Endometrial microvascular endothelial cells (primary cell): ENCODE results near the gene C19orf25. TPM values are rescaled to one million over a fixed set of nuclear protein-coding genes. Genes with fewer than 3 reads are reported as not detected.
"Not testable (repeated sequence)": the region's sequence is repeated elsewhere in the genome, so short reads cannot be mapped to it uniquely, and the experiment has no call there.

Source experiments
- in situ Hi-C: cut with HindIII; loops from 2 replicates; pipeline ENCODE4 v1.10.0; 2017; ENCODE audit warnings: low sequenced_read_pairs, low pct_unique_long_range_greater_than_20kb; ENCODE audit errors: inconsistent ontology term
- total RNA-seq: library from RNA; depleted of rRNA; stranded (reverse); fragments of >200 nt; gene quantifications from one replicate; pipeline ENCODE4 v1.2.3, GENCODE V29; 2015; ENCODE audit errors: inconsistent ontology term

Gene C19orf25
- total RNA-seq: 28.2 TPM

- in situ Hi-C loops: no loop called here
These were observed at the start of gene C19orf25 for GRCh38 chr19:1478934-1479707. Gene C19orf25, minus strand, starts transcription at chr19:1479215. Its CDS starts 312 bp downstream, at chr19:1478903.

DNA sequence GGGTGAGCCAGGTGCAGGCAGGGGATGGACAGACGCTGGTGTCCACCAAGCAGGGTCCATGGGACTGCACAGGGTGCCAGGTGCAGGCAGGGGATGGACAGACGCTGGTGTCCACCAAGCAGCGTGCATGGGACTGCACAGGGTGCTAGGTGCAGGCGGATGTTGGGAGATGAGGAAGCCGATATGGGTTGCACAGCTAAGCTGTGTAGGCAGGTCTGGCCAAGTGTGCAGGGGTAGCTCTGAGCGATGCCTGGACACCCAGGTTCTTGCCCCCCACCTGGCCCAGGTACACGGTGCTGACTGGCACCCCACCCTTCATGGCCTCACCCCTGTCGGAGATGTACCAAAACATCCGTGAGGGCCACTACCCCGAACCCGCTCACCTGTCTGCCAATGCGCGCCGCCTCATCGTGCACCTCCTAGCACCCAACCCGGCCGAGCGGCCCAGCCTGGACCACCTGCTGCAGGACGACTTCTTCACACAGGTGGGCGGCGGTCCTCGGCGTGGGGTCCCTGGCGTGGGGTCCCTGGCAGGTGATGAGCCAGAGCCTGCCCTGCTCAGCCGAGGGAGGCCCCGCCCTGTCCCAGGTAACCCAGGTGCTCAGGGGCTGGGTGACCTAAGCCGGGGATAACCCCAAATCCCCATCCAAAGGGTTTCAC lies 48.8 kb upstream of the C19orf25 start:
- in situ Hi-C loops: no loop called here

DNA sequence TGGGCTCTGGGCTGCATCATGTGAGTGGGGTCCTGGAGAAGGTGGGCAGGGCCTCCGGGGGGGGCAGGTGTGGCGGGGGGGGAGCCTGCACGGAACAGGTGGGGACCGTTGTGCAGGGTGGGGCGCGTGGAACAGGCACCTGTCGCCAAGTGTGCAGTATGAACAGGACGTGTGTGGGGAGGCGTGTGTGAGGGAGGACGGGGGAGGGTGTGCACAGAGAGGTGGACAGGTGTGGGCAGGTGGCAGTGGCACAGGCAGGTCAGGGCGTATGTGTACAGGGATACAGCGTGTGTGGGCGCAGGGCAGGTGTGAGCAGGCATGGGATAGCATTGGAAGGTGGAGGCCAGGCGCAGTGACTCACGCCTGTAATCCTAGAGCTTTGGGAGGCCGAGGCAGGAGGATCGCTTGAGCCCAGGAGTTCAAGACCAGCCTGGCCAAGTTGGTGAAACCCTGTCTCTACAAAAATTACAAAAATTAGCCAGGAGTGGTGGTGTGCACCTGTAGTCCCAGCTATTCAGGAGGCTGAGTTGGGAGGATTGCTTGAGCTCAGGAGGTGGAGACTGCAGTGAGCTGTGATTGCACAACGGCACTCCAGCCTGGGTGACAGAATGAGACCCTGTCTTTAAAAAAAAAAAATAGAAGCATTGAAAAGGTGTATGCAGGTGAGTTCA lies 48.1 kb upstream of the C19orf25 start:
- in situ Hi-C loops: no loop called here

DNA sequence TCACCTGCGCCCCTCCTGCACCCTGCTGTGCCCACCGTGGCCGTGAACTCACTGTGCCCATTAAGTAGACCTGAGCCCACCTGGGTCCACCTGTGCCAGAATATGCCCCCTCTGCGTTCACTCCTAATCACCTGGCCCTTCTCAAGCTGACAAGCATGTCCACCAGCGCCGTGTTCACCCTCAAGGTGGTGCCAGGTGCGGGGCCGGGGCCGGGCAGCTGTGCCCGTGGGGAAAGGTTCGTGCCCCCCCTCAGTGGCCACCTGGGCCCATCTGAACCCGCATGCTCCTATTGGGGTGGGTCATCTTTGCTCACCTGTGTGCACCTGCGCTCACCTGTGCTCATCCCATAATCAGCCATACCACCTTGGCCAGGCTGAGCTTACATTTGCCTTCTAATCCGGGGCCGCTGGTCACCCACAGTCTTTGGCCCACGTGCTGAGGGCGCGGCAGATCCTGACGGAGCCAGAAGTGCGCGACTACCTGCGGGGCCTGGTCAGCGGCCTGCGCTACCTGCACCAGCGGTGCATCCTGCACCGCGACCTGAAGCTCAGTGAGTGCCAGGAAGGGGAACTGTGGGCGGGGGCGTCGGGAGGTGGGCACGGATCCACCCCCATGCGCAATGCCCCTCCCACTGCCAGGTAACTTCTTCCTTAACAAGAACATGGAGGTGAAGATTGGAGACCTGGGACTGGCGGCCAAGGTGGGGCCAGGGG lies 47.2 kb upstream of the C19orf25 start:
- in situ Hi-C loops: no loop called here

DNA sequence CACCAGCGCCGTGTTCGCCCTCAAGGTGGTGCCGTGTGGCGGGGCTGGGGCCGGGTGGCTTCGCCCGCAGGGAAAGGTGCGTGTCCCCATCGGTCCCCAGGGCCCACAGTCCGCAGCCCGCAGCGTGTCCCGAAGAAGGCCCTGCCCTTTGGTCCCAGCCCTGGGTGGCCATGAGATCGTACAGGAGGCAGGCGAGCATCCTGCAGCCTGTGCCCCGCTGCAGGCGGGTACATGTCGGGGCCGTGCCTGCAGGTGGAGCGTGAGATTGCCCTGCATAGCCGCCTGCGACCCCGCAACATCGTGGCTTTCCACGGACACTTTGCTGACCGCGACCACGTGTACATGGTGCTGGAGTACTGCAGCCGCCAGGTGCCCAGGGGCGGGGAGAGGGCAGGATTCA lies 46.3 kb upstream of the C19orf25 start:
- in situ Hi-C loops: no loop called here

DNA sequence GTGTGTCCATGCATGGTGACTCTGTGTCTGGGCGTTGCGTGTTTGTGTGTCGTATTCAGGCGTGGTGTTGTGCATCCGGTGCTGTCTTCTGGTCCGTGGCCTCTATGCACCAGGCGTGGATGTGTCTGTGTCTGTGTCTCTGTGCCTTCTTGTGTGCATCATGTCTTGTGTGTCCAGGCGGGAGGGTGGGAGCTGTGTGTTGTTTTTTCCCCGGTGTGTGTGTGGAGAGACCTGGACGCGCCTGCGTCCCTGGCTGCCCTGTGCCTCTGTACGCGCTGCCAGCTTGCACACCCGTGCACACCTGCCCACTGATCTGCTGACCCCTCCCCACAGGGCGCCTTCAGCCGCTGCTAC lies 45.9 kb upstream of the C19orf25 start:
- in situ Hi-C loops: no loop called here

DNA sequence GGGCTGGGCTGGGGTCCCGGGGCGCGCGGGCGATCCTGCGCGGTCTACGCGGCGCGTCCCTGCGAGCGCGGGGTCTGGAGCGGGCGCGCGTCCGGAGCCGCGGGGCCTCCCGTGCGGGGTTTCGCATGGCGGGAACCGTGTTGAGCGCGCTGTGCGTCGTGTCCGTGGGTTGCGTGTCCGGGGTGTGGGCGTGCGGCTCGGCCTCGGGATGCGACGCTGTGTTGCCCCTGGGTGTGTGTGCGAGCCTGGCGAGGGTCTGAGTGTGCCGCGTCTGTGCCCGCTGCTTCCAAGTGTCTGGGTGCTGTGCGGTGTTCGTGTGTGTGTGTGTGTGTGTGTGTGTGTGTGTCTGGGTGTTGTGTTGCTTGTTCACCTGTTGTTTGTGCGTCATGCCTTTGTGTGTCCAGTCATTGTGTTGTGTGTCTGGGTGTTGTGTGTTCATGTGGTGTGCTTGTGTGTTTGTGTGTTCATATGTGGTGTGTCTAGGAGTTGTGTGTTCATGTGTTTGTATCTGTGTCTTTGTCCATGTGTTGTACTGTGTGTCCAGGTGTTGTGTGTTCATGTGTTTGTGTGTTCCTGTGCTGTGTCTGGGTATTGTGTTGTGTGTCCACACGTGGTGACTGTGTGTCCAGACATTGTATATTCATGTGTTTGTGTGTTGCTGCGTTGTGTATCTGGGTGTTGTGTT lies 45.4 kb upstream of the C19orf25 start:
- in situ Hi-C loops: no loop called here

- in situ Hi-C loops: no loop called here
These were observed 44.6 kb upstream of the C19orf25 start, which contains the start of gene PLK5 for GRCh38 chr19:1523412-1524286. Gene PLK5, plus strand, starts transcription at chr19:1524077. Its CDS starts 2,920 bp downstream, at chr19:1526997.

GRCh38 chr19:1522838-1523237 lies 43.8 kb upstream of the C19orf25 start:
- in situ Hi-C loops: no loop called here

DNA sequence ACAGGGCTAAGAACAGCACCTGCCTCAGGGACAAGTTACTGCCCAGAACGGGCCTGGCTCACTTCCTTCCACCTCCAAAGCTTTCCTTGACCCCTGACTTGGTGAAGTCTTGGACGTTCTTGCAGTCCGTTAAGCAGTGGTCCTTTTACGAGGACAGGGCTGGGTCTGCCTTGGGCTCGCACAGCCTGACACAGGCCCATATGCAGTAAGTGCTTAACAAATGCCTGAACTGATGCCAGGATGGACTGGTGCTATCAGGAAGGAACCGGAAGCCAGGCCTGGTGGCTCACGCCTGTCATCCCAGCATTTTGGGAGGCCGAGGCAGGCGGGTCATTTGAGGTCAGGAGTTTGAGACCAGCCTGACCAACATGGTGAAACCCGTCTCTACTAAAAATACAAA lies 43.0 kb upstream of the C19orf25 start:
- in situ Hi-C loops: no loop called here

- in situ Hi-C loops: no loop called here
These were observed 42.6 kb upstream of the C19orf25 start for GRCh38 chr19:1521636-1522035.

DNA sequence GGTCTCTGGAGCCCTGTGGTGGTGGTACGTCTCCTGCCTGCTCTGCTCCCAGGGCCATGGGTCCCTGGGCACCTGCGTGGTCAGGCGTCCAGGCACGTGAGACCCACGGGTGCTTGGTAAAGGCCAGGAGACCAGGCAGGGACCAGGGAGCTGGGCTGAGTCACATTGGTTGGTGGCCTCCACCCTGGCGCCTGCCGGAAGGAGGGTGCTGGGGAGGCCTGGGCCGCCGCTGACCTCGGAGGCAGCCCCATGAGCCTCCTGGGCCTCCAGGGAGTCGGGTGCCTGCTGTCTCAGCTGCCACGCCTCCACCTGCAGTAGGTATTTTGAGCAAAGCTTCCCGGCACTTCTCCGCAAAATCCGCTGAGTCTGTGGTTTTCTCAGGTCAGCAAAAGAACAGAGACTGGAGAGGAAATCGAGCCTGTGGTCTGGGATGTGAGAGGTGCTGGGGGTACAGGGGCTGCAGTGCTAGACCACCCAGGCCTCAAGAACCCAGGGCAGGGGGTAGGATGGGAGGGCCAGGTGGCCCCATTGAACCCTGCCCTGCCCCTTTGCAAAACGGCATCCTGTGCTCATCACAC lies 41.3 kb upstream of the C19orf25 start:
- in situ Hi-C loops: no loop called here

GRCh38 chr19:1519802-1520201 lies 40.8 kb upstream of the C19orf25 start:
- in situ Hi-C loops: not testable (repeated sequence)

GRCh38 chr19:1518471-1518870 lies 39.5 kb upstream of the C19orf25 start:
- in situ Hi-C loops: no loop called here

DNA sequence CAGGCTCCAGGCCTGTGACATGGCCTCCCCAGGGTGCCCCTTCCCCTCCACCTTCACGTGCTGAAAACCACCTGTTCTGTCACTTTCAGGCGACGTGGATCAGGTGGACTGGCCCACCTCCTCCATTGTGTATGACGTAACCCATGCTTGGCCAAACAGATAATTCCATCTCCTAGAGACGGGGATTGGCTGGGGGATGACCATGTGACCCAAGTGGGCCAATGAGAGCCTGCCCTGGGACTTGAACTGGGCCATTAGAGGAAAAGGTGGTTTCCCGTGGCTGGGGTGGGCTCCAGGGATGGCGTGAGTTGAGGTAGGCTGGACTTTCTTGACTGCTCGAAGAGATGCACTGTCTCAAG lies 37.4 kb upstream of the C19orf25 start:
- in situ Hi-C loops: no loop called here

DNA sequence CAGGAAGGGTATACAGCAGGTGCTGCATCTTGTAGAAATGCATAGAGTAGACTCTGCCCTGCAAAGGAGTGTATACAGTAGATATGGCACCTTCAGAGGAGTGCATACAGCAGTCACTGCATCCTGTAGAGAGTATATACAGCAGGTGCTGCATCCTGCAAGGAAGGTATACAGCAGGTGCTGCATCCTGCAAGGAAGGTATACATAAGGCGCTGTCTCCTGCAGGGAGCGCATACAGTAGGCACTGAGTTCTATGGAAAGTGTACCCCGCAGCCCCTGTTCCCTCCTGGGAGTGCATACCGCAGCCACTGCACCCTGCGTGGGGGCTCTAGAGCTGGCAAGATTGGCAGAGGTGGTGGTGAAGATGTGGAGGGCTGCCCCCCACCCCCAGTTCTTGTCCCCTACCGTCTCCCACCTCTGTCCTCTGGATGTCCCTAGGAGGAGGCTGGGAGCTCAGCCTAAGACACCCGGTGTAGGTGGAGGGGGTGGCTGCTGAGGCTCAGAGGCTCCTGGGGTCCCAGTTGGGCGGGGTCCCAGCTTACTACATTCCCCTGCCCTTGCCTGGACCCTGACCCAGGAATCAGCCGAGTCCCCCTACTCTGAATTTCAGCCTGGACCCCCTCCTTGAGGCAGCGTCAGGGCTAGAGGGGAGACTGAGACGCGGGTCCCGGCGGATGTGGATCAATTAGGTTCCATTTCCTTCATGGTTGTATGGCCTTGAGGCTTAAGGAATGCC lies 36.1 kb upstream of the C19orf25 start:
- in situ Hi-C loops: no loop called here

DNA sequence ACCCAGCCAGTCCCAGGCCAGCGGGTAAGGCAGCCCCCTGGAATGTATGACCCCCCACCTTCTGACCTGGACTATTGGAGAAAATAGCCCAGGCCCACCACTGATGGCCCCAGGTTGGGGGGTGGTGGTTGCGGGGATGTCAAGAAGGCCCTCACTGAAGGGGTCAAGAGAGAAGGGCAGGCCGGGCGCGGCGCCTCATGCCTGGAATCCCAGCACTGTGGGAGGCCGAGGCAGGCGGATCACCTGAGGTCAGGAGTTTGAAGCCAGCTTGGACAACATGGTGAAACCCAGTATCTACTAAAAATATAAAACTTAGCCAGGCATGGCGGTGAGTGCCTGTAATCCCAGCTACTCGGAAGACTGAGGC lies 35.3 kb upstream of the C19orf25 start:
- in situ Hi-C loops: no loop called here
